ENCODE results near the gene GOSR2. TPM values are rescaled to one million over a fixed set of nuclear protein-coding genes. Genes with fewer than 3 reads are reported as not detected.

Gene GOSR2
- total and polyA plus RNA-seq, 9 of the 15 experiments (the other 6 are each of a cell fraction or from before 2014, with no cell fraction given): 32.7 to 96.3 (median 48.9) TPM

DNA sequence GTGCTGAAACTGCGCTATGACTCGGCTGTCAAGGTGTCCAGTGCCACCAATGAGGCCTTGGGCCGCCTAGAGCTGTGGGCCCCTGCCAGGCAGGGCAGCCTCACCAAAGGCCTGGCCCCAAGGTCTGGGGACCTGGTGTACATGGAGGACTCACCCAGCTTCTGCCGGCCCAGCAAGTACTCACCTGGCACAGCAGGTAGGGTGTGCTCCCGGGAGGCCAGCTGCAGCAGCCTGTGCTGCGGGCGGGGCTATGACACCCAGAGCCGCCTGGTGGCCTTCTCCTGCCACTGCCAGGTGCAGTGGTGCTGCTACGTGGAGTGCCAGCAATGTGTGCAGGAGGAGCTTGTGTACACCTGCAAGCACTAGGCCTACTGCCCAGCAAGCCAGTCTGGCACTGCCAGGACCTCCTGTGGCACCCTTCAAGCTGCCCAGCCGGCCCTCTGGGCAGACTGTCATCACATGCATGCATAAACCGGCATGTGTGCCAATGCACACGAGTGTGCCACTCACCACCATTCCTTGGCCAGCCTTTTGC is 46.5 kb upstream of the GOSR2 start:
- ATAC-seq (peak; percentile 92), FAIRE-seq (no peak), DNase-seq (ENCODE audit: extremely low read depth in 1 of 4, low spot score in 3 of 4) (peak; percentile 37 to 64 (median 52))
- H3K4me1 ChIP-seq (replicated peaks in 1 of 2; ENCODE audit: control insufficient read depth in 2 of 2, insufficient read depth in 2 of 2, low read length in 2 of 2): peaks cover 0 to 11% of the 10 kb centered on the region in 2 experiments; a peak in 2 of 5 replicates
- no peak overlapping the region for H3K4me3 ChIP-seq
- WGBS (ENCODE audit: insufficient coverage, low coverage, missing lambda C conversion rate): 20% methylated on average over 12 of the region's 12 CpGs
- H3K9ac ChIP-seq (ENCODE audit: insufficient read depth in 1 of 2, low read depth in 2 of 2, low read length in 2 of 2): peak overlapping the region in 1 of 2 experiments; percentile 55; a peak in 1 of 4 replicates
- peaks cover 8 to 33% of the 10 kb centered on the region in 2 experiments; a peak in 4 of 5 replicates for H3K27me3 ChIP-seq (ENCODE audit: control insufficient read depth in 2 of 2, insufficient read depth in 2 of 2, low read length in 2 of 2)
- H4K20me1 ChIP-seq (replicated peaks; ENCODE audit: control insufficient read depth, insufficient read depth, low read length): peaks cover 3% of the 10 kb centered on the region
- no peaks in the 10 kb centered on the region for H3K9me3 ChIP-seq (replicated peaks; ENCODE audit: control insufficient read depth, insufficient read depth, low read depth, low read length)
- CTCF ChIA-PET (ENCODE audit: low intra/inter-chr PET ratio): no interaction called here
- POLR2A ChIA-PET: interaction anchor here (0.7 to 2.1 kb wide), 2 partner anchors 13 to 18 kb away, joined by 3 to 7 read pairs; no protein-coding TSS in a partner anchor
- H3K79me2 ChIP-seq (ENCODE audit: control insufficient read depth, insufficient read depth, low read length): no peaks in the 10 kb centered on the region
- no peak overlapping the region for H3K27ac ChIP-seq (ENCODE audit: extremely low read depth, low read depth, low read length)
- BruUV-seq (replicated peaks): no TSS peak
- H2AFZ ChIP-seq (ENCODE audit: low read depth, low read length): no peak overlapping the region
- no peaks in the 10 kb centered on the region for H3K9me1 ChIP-seq (ENCODE audit: control insufficient read depth, insufficient read depth, low read length)
- intact Hi-C loops (cut with micrococcal nuclease): no loop called here
- no peaks in the 10 kb centered on the region for H3K36me3 ChIP-seq (ENCODE audit: control insufficient read depth, insufficient read depth, low read length)
- H3K4me2 ChIP-seq (ENCODE audit: insufficient read depth, low read length): no peak overlapping the region
- in situ Hi-C loops (cut with MboI): no loop called here
- no peak for TF ChIP-seq GATAD2A (IDR thresholded peaks at IDR 0.05)
- TF ChIP-seq NFXL1 (CRISPR knock-in tag; IDR thresholded peaks at IDR 0.05): no peak
- TF ChIP-seq, protein P1, sequence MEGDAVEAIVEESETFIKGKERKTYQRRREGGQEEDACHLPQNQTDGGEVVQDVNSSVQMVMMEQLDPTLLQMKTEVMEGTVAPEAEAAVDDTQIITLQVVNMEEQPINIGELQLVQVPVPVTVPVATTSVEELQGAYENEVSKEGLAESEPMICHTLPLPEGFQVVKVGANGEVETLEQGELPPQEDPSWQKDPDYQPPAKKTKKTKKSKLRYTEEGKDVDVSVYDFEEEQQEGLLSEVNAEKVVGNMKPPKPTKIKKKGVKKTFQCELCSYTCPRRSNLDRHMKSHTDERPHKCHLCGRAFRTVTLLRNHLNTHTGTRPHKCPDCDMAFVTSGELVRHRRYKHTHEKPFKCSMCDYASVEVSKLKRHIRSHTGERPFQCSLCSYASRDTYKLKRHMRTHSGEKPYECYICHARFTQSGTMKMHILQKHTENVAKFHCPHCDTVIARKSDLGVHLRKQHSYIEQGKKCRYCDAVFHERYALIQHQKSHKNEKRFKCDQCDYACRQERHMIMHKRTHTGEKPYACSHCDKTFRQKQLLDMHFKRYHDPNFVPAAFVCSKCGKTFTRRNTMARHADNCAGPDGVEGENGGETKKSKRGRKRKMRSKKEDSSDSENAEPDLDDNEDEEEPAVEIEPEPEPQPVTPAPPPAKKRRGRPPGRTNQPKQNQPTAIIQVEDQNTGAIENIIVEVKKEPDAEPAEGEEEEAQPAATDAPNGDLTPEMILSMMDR (IDR thresholded peaks at IDR 0.05 in 2 of 3, conservative IDR thresholded peaks at IDR 0.05 in 1 of 3; ENCODE audit: insufficient read depth in 2 of 3, low read depth in 1 of 3, low read length in 3 of 3): peak; percentile 58 to 71 (median 65); a peak in 5 of 6 replicates
- no peak for TF ChIP-seq ZNF77 (CRISPR knock-in tag; IDR thresholded peaks at IDR 0.05)
- TF ChIP-seq ARID2 (IDR thresholded peaks at IDR 0.05): no peak
- TF ChIP-seq, protein P2, sequence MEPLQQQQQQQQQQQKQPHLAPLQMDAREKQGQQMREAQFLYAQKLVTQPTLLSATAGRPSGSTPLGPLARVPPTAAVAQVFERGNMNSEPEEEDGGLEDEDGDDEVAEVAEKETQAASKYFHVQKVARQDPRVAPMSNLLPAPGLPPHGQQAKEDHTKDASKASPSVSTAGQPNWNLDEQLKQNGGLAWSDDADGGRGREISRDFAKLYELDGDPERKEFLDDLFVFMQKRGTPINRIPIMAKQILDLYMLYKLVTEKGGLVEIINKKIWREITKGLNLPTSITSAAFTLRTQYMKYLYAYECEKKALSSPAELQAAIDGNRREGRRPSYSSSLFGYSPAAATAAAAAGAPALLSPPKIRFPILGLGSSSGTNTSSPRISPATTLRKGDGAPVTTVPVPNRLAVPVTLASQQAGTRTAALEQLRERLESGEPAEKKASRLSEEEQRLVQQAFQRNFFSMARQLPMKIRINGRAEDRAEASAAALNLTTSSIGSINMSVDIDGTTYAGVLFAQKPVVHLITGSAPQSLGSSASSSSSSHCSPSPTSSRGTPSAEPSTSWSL (CRISPR knock-in tag; IDR thresholded peaks at IDR 0.05; ENCODE audit: borderline replicate concordance): no peak
- no peak for TF ChIP-seq MIER1 (IDR thresholded peaks at IDR 0.05; ENCODE audit: low read depth)
- TF ChIP-seq ZNF311 (CRISPR knock-in tag; IDR thresholded peaks at IDR 0.05): no peak
- no peak for TF ChIP-seq ZC3H4 (CRISPR knock-in tag; IDR thresholded peaks at IDR 0.05; ENCODE audit: borderline replicate concordance)
- TF ChIP-seq SIN3B (IDR thresholded peaks at IDR 0.05; ENCODE audit: low read depth): no peak
- TF ChIP-seq, protein P3, sequence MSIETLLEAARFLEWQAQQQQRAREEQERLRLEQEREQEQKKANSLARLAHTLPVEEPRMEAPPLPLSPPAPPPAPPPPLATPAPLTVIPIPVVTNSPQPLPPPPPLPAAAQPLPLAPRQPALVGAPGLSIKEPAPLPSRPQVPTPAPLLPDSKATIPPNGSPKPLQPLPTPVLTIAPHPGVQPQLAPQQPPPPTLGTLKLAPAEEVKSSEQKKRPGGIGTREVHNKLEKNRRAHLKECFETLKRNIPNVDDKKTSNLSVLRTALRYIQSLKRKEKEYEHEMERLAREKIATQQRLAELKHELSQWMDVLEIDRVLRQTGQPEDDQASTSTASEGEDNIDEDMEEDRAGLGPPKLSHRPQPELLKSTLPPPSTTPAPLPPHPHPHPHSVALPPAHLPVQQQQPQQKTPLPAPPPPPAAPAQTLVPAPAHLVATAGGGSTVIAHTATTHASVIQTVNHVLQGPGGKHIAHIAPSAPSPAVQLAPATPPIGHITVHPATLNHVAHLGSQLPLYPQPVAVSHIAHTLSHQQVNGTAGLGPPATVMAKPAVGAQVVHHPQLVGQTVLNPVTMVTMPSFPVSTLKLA (conservative IDR thresholded peaks at IDR 0.05): no peak
- TF ChIP-seq, protein P4, sequence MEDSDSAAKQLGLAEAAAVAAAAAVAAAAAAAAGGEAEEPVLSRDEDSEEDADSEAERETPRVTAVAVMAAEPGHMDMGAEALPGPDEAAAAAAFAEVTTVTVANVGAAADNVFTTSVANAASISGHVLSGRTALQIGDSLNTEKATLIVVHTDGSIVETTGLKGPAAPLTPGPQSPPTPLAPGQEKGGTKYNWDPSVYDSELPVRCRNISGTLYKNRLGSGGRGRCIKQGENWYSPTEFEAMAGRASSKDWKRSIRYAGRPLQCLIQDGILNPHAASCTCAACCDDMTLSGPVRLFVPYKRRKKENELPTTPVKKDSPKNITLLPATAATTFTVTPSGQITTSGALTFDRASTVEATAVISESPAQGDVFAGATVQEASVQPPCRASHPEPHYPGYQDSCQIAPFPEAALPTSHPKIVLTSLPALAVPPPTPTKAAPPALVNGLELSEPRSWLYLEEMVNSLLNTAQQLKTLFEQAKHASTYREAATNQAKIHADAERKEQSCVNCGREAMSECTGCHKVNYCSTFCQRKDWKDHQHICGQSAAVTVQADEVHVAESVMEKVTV (CRISPR knock-in tag; IDR thresholded peaks at IDR 0.05): no peak
- no peak for TF ChIP-seq SNRNP70 (optimal IDR thresholded peaks at IDR 0.05; ENCODE audit: low read depth, low read length)
- TF ChIP-seq TOE1 (IDR thresholded peaks at IDR 0.05; ENCODE audit: borderline replicate concordance): no peak
- no peak for TF ChIP-seq TOE1 (CRISPR knock-in tag; IDR thresholded peaks at IDR 0.05; ENCODE audit: borderline replicate concordance, low read depth)
- no peak for TF ChIP-seq ZNF445 (CRISPR knock-in tag; IDR thresholded peaks at IDR 0.05; ENCODE audit: low read depth)
- no peak for TF ChIP-seq SP2 (IDR thresholded peaks at IDR 0.05; ENCODE audit: extremely low read depth, low read depth, low read length, poor library complexity, severe bottlenecking)
